Sigmoid colon (tissue), 7 donors: ENCODE results near the gene HSPA4. TPM values are rescaled to one million over a fixed set of nuclear protein-coding genes. Genes with fewer than 3 reads are reported as not detected.
"Not testable (repeated sequence)": the region's sequence is repeated elsewhere in the genome, so short reads cannot be mapped to it uniquely, and the experiment has no call there.

ENCODE experiments used
- DNase-seq: peaks from one replicate; pipeline ENCODE4 v3.0.0-alpha.2; 2019
- H3K27ac ChIP-seq, 4 donors: fragments of 200-600 bp; sonication (generic); one replicate each; pipeline ENCODE4 v1.5.1; 2016 to 2019; ENCODE audit warnings: mild to moderate bottlenecking in 1 of 4
- H3K27me3 ChIP-seq, 3 donors: fragments of 200-600 bp; sonication (generic); one replicate each; pipeline ENCODE4 v1.5.1; 2019; ENCODE audit warnings: mild to moderate bottlenecking in 1 of 3
- H3K36me3 ChIP-seq, 4 donors: fragments of 200-600 bp; sonication (generic); one replicate each; pipeline ENCODE4 v1.5.1; 2016 to 2019
- H3K4me1 ChIP-seq, 4 donors: fragments of 200-600 bp; sonication (generic); one replicate each; pipeline ENCODE4 v1.5.1; 2017 to 2019
- H3K4me3 ChIP-seq, 4 donors: fragments of 200-600 bp; sonication (generic); one replicate each; pipeline ENCODE4 v1.5.1; 2017 to 2019; ENCODE audit warnings: mild to moderate bottlenecking in 2 of 4, moderate library complexity in 1 of 4
- H3K9me3 ChIP-seq, 4 donors: fragments of 200-600 bp in 3 of 4; sonication (generic) in 3 of 4; one replicate each; pipeline versions ENCODE4 v1.5.1 to v1.6.1; 2013 to 2019
- EP300 ChIP-seq, 4 donors: sonication (generic); formaldehyde crosslinking; IDR thresholded peaks; one replicate each; pipeline ENCODE4 v1.6.1; 2017; ENCODE audit warnings: antibody characterized with exemption in 4 of 4
- POLR2A ChIP-seq, 2 donors: fragments of 450-650 bp; IDR thresholded peaks; one replicate each; pipeline ENCODE4 v1.6.1; 2016; ENCODE audit warnings: antibody characterized with exemption in 2 of 2, mild to moderate bottlenecking in 2 of 2, moderate library complexity in 2 of 2
- POLR2AphosphoS5 ChIP-seq, 4 donors: sonication (generic); formaldehyde crosslinking; IDR thresholded peaks; one replicate each; pipeline ENCODE4 v1.6.1; 2017; ENCODE audit warnings: antibody characterized with exemption in 4 of 4
- WGBS, 2 donors: extraction: QIAGEN DNeasy Blood & Tissue Kit; methylation state at CpG; one replicate each; pipeline ENCODE4 v1.1.7; 2013; 5-methylcytosine and 5-hydroxymethylcytosine counted together
- intact Hi-C: fragments of 100-400 bp; cut with DNase I; formaldehyde crosslinking; loops from one replicate; pipeline ENCODE4 v1.15.1; 2023
- polyA plus RNA-seq, 3 donors: library from polyadenylated mRNA; stranded (reverse); fragments of 200-250 nt; gene quantifications; one replicate each; pipeline ENCODE4 v1.2.3, GENCODE V29; 2013
- total RNA-seq, 4 donors: library from RNA; depleted of rRNA; stranded (reverse); fragments of >200 nt; gene quantifications; one replicate each; pipeline ENCODE4 v1.1.0, GENCODE V29; 2016
- TF ChIP-seq, protein P1 (sequence below), 4 experiments: fragments of 450-650 bp in 3 of 4; fragments of 200-600 bp in 1 of 4; IDR thresholded peaks; one replicate each; pipeline ENCODE4 v1.5.1; 2016 to 2019; ENCODE audit warnings: antibody characterized with exemption in 4 of 4, mild to moderate bottlenecking in 3 of 4, moderate library complexity in 2 of 4
- donor health status: healthy with polysubstance abuse.
- donor health status: Bipolar disorder and iron deficiency.
- donor health status: healthy.

Gene HSPA4
- total and polyA plus RNA-seq, 7 donors: 24.0 to 54.0 (median 40.3) TPM

- Histone ChIP-seq H3K4me3 (no peak overlapping the region), H3K9me3 (no peaks in the 10 kb centered on the region), H3K4me1 (no peaks in the 10 kb centered on the region), H3K27ac (no peak overlapping the region), H3K36me3 (no peaks in the 10 kb centered on the region), H3K27me3 (no peaks in the 10 kb centered on the region)
- TF ChIP-seq EP300 (IDR thresholded peaks at IDR 0.05) (no peak), POLR2A (IDR thresholded peaks at IDR 0.05) (no peak), POLR2AphosphoS5 (IDR thresholded peaks at IDR 0.05) (no peak)
- TF ChIP-seq, protein P1, sequence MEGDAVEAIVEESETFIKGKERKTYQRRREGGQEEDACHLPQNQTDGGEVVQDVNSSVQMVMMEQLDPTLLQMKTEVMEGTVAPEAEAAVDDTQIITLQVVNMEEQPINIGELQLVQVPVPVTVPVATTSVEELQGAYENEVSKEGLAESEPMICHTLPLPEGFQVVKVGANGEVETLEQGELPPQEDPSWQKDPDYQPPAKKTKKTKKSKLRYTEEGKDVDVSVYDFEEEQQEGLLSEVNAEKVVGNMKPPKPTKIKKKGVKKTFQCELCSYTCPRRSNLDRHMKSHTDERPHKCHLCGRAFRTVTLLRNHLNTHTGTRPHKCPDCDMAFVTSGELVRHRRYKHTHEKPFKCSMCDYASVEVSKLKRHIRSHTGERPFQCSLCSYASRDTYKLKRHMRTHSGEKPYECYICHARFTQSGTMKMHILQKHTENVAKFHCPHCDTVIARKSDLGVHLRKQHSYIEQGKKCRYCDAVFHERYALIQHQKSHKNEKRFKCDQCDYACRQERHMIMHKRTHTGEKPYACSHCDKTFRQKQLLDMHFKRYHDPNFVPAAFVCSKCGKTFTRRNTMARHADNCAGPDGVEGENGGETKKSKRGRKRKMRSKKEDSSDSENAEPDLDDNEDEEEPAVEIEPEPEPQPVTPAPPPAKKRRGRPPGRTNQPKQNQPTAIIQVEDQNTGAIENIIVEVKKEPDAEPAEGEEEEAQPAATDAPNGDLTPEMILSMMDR (IDR thresholded peaks at IDR 0.05): no peak
- 49 to 61% methylated on average over 2 of the region's 2 CpGs for WGBS, 2 donors
- no peak for DNase-seq
- intact Hi-C loops: no loop called here
These were observed 16.6 kb upstream of the HSPA4 start for GRCh38 chr5:133035224-133035623.

GRCh38 chr5:133036677-133037076 is 15.1 kb upstream of the HSPA4 start:
- WGBS, 2 donors: 81 to 89% methylated on average over 6 of the region's 6 CpGs
- H3K36me3 ChIP-seq, H3K4me1 ChIP-seq, intact Hi-C loops, H3K9me3 ChIP-seq, H3K27me3 ChIP-seq, DNase-seq, H3K4me3 ChIP-seq, H3K27ac ChIP-seq: not testable (repeated sequence)

DNA sequence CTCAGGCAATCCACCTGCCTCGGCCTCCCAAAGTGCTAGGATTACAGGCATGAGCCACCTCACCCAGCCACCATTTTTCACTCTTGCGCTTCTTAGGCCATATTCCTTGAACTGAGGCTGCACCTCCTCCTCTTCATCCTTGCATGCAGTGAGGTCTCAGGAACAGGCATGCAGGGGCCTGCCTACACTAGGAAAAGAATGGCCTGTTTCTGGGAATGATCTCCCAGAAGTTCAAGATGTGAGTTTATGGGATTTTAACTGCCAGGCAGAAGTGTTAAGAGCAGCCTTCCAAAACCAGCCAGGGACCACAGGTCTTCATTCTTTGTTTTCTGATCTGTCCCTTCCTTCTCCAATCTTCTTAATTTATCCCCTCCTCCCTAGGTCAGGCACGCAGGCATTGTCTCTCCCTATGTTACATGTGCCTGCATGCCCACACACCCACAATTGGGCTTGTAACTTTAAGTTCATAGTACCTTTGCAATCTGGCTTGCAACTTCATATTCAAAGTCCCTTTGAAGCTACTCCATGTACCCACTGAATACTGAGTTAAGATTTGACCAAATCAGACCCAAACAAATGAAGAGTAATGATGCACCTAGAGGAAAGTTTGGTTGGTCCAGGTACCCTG is 10.5 kb upstream of the HSPA4 start:
- WGBS, 2 donors: 91 to 93% methylated on average over 3 of the region's 3 CpGs
- no peak overlapping the region for H3K27ac ChIP-seq
- TF ChIP-seq EP300 (IDR thresholded peaks at IDR 0.05) (no peak), POLR2AphosphoS5 (IDR thresholded peaks at IDR 0.05) (no peak), POLR2A (IDR thresholded peaks at IDR 0.05) (no peak)
- TF ChIP-seq, protein P1 (IDR thresholded peaks at IDR 0.05): no peak
- H3K4me3 ChIP-seq: no peak overlapping the region
- DNase-seq: no peak
- H3K4me1 ChIP-seq: no peaks in the 10 kb centered on the region
- intact Hi-C loops: no loop called here
- no peaks in the 10 kb centered on the region for H3K27me3 ChIP-seq
- no peaks in the 10 kb centered on the region for H3K36me3 ChIP-seq
- no peaks in the 10 kb centered on the region for H3K9me3 ChIP-seq

GRCh38 chr5:133041910-133042309 is 9.9 kb upstream of the HSPA4 start:
- WGBS, 2 donors: 89 to 93% methylated on average over 1 of the region's 1 CpG
- Histone ChIP-seq H3K9me3 (no peaks in the 10 kb centered on the region), H3K4me3 (no peak overlapping the region), H3K27me3 (no peaks in the 10 kb centered on the region), H3K27ac (no peak overlapping the region), H3K4me1 (peaks cover 0 to 4% (median 0%) of the 10 kb centered on the region in 4 donors), H3K36me3 (no peaks in the 10 kb centered on the region)
- DNase-seq: no peak
- intact Hi-C loops: no loop called here
- TF ChIP-seq POLR2A (IDR thresholded peaks at IDR 0.05): no peak
- TF ChIP-seq, protein P1 (IDR thresholded peaks at IDR 0.05): no peak
- TF ChIP-seq POLR2AphosphoS5 (IDR thresholded peaks at IDR 0.05): no peak

DNA sequence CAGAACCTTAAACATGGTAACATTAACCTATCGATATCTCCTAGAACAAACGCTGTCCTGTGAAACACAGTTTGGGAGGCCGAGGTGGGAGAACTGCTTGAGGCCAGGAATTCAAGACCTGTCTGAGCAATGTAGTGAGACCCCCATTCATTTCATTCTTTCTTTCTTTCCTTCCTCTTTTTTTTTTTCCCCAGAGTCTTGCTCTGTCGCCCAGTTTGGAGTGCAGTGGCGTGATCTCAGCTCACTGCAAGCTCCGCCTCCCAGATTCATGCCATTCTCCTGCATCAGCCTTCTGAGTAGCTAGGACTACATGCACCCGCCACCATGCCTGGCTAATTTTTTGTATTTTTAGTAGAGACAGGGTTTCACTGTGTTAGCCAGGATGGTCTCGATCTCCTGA is 5.3 kb upstream of the HSPA4 start:
- H3K36me3 ChIP-seq, H3K4me3 ChIP-seq, intact Hi-C loops, H3K27me3 ChIP-seq, DNase-seq, H3K9me3 ChIP-seq: not testable (repeated sequence)
- WGBS, 2 donors: 84 to 91% methylated on average over 8 of the region's 8 CpGs
- Histone ChIP-seq H3K27ac (peak overlapping the region in 1 of 4 donors; percentile 11), H3K4me1 (peaks cover 0 to 29% (median 26%) of the 10 kb centered on the region in 4 donors)

- DNase-seq: no peak
- intact Hi-C loops: no loop called here
- Histone ChIP-seq H3K27me3 (no peaks in the 10 kb centered on the region), H3K4me1 (peaks cover 0 to 29% (median 26%) of the 10 kb centered on the region in 4 donors), H3K36me3 (no peaks in the 10 kb centered on the region), H3K27ac (peak overlapping the region in 2 of 4 donors; percentile 11 to 98), H3K9me3 (no peaks in the 10 kb centered on the region), H3K4me3 (no peak overlapping the region)
- 96 to 97% methylated on average over 19 of the region's 19 CpGs for WGBS, 2 donors
- TF ChIP-seq POLR2A (IDR thresholded peaks at IDR 0.05) (no peak), POLR2AphosphoS5 (IDR thresholded peaks at IDR 0.05) (no peak), EP300 (IDR thresholded peaks at IDR 0.05) (no peak)
- TF ChIP-seq, protein P1 (IDR thresholded peaks at IDR 0.05): no peak
These were observed 4.4 kb upstream of the HSPA4 start for GRCh38 chr5:133047404-133047803.
